ENCODE data around the gene ATP9B.

Gene ATP9B

GRCh38 chr18:79418236-79418635 lies 349.0 kb downstream of the ATP9B start:
- TF ChIP-seq, protein P1, sequence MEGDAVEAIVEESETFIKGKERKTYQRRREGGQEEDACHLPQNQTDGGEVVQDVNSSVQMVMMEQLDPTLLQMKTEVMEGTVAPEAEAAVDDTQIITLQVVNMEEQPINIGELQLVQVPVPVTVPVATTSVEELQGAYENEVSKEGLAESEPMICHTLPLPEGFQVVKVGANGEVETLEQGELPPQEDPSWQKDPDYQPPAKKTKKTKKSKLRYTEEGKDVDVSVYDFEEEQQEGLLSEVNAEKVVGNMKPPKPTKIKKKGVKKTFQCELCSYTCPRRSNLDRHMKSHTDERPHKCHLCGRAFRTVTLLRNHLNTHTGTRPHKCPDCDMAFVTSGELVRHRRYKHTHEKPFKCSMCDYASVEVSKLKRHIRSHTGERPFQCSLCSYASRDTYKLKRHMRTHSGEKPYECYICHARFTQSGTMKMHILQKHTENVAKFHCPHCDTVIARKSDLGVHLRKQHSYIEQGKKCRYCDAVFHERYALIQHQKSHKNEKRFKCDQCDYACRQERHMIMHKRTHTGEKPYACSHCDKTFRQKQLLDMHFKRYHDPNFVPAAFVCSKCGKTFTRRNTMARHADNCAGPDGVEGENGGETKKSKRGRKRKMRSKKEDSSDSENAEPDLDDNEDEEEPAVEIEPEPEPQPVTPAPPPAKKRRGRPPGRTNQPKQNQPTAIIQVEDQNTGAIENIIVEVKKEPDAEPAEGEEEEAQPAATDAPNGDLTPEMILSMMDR (conservative IDR thresholded peaks at IDR 0.05; ENCODE audit: low read length) = no peak
- TF ChIP-seq EZH2phosphoT487 (IDR thresholded peaks at IDR 0.05; ENCODE audit: borderline replicate concordance) = no peak
- Histone ChIP-seq H3K79me2 (ENCODE audit: insufficient read depth, low read length) (peaks cover 14% of the 10 kb centered on the region; the same call in 1 of the 2 replicates), H3F3A (ENCODE audit: low read depth) (no peaks in the 10 kb centered on the region), H4K20me1 (ENCODE audit: insufficient read depth, low read length, poor library complexity, severe bottlenecking) (no peaks in the 10 kb centered on the region), H2AFZ (ENCODE audit: low read length) (no peak overlapping the region), H3K9ac (ENCODE audit: low read depth, low read length, poor library complexity, severe bottlenecking) (no peak overlapping the region), H3K9me2 (replicated peaks; ENCODE audit: low read depth, low read length) (no peaks in the 10 kb centered on the region), H3K4me2 (ENCODE audit: low read depth, low read length, poor library complexity, severe bottlenecking) (no peak overlapping the region), H3K4me1 (ENCODE audit: insufficient read depth, low read length, poor library complexity, severe bottlenecking) (no peaks in the 10 kb centered on the region), H3K9me3 (ENCODE audit: insufficient read depth, low read depth, low read length) (no peaks in the 10 kb centered on the region), H3K27me3 (ENCODE audit: insufficient read depth, low read length, poor library complexity, severe bottlenecking) (no peaks in the 10 kb centered on the region), H3K36me3 (ENCODE audit: insufficient read depth, low read length) (peaks cover 35% of the 10 kb centered on the region; the same call in 1 of the 2 replicates), H3K4me3 (ENCODE audit: low read length, poor library complexity, severe bottlenecking) (no peak overlapping the region)

- Histone ChIP-seq H3K79me2 (ENCODE audit: insufficient read depth, low read length) (peaks cover 14% of the 10 kb centered on the region; the same call in 1 of the 2 replicates), H4K20me1 (ENCODE audit: insufficient read depth, low read length, poor library complexity, severe bottlenecking) (no peaks in the 10 kb centered on the region), H3K9me3 (ENCODE audit: insufficient read depth, low read depth, low read length) (no peaks in the 10 kb centered on the region), H3K9me2 (replicated peaks; ENCODE audit: low read depth, low read length) (no peaks in the 10 kb centered on the region), H3K4me1 (ENCODE audit: insufficient read depth, low read length, poor library complexity, severe bottlenecking) (no peaks in the 10 kb centered on the region), H2AFZ (ENCODE audit: low read length) (no peak overlapping the region), H3K4me2 (ENCODE audit: low read depth, low read length, poor library complexity, severe bottlenecking) (no peak overlapping the region), H3K9ac (ENCODE audit: low read depth, low read length, poor library complexity, severe bottlenecking) (no peak overlapping the region), H3K36me3 (ENCODE audit: insufficient read depth, low read length) (peaks cover 32% of the 10 kb centered on the region; the same call in 1 of the 2 replicates), H3K4me3 (ENCODE audit: low read length, poor library complexity, severe bottlenecking) (no peak overlapping the region), H3K27me3 (ENCODE audit: insufficient read depth, low read length, poor library complexity, severe bottlenecking) (no peaks in the 10 kb centered on the region), H3F3A (ENCODE audit: low read depth) (no peaks in the 10 kb centered on the region)
- no peak for TF ChIP-seq EZH2phosphoT487 (IDR thresholded peaks at IDR 0.05; ENCODE audit: borderline replicate concordance)
- TF ChIP-seq, protein P1 (conservative IDR thresholded peaks at IDR 0.05; ENCODE audit: low read length) = no peak
These were observed 349.4 kb downstream of the ATP9B start for GRCh38 chr18:79418642-79419041.

GRCh38 chr18:79420033-79420745 lies 351.0 kb downstream of the ATP9B start:
- H3K36me3 ChIP-seq (ENCODE audit: insufficient read depth, low read length) = peaks cover 23% of the 10 kb centered on the region; the same call in 1 of the 2 replicates

More at GRCh38 chr18:79420033-79420745, 351.0 kb downstream of the ATP9B start:
- Histone ChIP-seq H2AFZ (ENCODE audit: low read length) (no peak overlapping the region), H3K79me2 (ENCODE audit: insufficient read depth, low read length) (peaks cover 14% of the 10 kb centered on the region; the same call in 1 of the 2 replicates), H3K9me3 (ENCODE audit: insufficient read depth, low read depth, low read length) (no peaks in the 10 kb centered on the region), H4K20me1 (ENCODE audit: insufficient read depth, low read length, poor library complexity, severe bottlenecking) (no peaks in the 10 kb centered on the region), H3K9ac (ENCODE audit: low read depth, low read length, poor library complexity, severe bottlenecking) (no peak overlapping the region), H3K4me1 (ENCODE audit: insufficient read depth, low read length, poor library complexity, severe bottlenecking) (no peaks in the 10 kb centered on the region), H3K4me3 (ENCODE audit: low read length, poor library complexity, severe bottlenecking) (no peak overlapping the region), H3K9me2 (replicated peaks; ENCODE audit: low read depth, low read length) (no peaks in the 10 kb centered on the region), H3F3A (ENCODE audit: low read depth) (no peaks in the 10 kb centered on the region), H3K4me2 (ENCODE audit: low read depth, low read length, poor library complexity, severe bottlenecking) (no peak overlapping the region), H3K27me3 (ENCODE audit: insufficient read depth, low read length, poor library complexity, severe bottlenecking) (peaks cover 7% of the 10 kb centered on the region)
- no peak for TF ChIP-seq EZH2phosphoT487 (IDR thresholded peaks at IDR 0.05; ENCODE audit: borderline replicate concordance)
- TF ChIP-seq, protein P1 (conservative IDR thresholded peaks at IDR 0.05; ENCODE audit: low read length) = no peak

Measured in Loucy (cell line).